Measurements from ENCODE around the gene TMEM120A.

TMEM120A gene

DNA sequence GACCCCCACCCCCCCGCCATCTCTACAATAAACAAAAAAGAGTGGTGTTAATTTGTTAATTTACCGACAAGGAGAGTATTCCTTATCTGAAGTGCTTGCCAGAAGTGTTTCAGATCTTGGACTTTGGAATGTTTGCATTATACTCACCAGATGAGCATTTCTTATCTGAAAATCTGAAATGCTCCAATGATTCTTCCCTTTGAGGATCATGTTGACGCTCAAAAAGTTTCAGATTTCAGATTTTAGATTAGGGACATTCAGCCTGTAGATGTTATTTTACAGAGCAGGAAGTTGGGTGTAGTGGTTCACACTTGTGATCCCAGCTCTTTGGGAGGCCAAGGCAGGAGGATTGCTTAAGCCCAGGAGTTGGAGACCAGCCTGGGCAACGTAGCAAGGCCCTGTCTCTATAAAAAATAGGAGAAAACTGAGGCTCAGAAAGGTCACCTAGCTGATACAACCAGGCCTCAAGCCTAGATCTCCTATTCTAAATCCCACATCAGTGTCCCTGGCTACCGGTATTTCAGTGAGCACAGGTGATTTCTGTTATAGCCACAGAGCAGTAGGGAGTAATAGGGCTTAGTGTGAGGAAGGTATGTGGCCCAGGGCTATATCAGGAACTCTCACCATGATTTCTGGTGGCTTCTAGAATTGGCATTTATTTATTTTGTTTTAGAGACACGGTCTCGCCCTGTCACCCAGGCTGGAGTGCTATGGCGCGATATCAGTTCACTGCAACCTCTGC is 35.4 kb downstream of the TMEM120A start:
- in situ Hi-C loops (cut with HindIII; ENCODE audit: low sequenced_read_pairs): no loop called here
- no peak for TF ChIP-seq CTCF (IDR thresholded peaks at IDR 0.05; ENCODE audit: low read depth, low read length, missing control alignments)
- H3K4me3 ChIP-seq (ENCODE audit: low read depth, low read length): no peak overlapping the region
- DNase-seq (ENCODE audit: low read depth): no peak

DNA sequence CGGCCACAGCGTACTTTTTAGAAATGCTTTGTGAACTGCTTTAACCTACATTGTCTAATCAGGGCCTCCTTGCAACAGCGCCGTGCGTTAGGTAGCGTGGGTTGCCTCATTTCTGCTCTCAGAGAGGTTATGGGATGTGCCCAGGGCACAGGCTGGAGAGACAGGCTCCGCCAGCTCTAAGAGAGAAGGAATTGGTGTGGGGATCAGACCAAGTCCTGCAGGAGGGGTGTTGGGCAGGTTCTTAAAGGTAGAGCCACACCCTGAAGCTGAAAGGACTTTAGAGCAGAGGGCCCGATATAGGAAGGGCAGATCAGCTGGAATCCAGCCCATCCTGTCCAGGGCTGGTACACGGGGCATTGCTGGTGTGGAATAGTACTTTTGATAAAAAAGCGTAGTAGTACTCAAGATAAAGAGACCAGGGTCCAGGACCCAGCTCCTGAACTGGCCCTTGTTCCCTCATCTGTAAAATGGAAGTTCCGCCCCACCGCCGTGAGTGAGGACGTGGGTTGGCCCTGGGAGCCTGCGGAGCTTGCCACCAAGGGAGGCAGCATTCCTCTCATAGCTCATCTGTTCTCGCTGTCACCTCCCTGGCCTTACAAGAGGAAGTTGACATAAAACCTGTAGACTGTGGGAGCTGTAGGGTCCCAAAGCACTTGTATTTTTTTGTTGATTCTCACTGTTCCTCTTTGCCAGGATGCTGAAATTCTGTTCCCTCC is 37.2 kb downstream of the TMEM120A start:
- no peak for DNase-seq (ENCODE audit: low read depth)
- TF ChIP-seq CTCF (IDR thresholded peaks at IDR 0.05; ENCODE audit: low read depth, low read length, missing control alignments): no peak
- in situ Hi-C loops (cut with HindIII; ENCODE audit: low sequenced_read_pairs): no loop called here
- H3K4me3 ChIP-seq (ENCODE audit: low read depth, low read length): no peak overlapping the region

DNA sequence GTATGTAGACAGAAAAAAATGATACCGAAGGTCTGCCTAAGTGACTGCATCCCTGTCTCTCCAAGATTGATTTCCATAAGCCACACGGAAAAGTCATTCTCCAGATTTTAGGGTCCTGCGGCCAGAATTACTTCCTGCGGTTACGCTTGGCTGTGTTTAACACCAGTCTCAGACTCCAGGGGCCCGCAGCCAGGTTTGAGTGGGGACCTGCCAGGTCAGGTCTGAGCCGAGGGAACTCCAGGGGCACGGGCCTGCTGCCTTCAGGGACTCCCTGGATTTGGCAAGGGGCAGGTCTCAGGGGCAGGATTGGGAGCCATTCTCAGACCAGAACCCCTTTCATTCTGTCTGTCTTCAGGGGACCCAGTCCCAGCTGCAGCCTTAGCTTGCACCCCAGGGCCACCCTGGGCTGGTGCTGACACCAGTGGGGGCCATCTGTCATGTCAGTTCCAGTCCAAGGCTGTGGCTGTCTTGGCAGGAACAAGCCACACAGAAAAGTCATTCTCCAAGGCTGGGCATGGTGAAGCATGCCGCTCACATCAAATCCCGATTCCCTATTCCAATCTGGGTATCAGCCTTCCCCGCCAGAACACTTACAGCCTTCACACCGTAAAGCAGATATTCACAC is 39.0 kb downstream of the TMEM120A start:
- TF ChIP-seq CTCF (IDR thresholded peaks at IDR 0.05; ENCODE audit: low read depth, low read length, missing control alignments): no peak
- H3K4me3 ChIP-seq (ENCODE audit: low read depth, low read length): no peak overlapping the region
- no peak for DNase-seq (ENCODE audit: low read depth)
- in situ Hi-C loops (cut with HindIII; ENCODE audit: low sequenced_read_pairs): no loop called here

- no peak for DNase-seq (ENCODE audit: low read depth)
- in situ Hi-C loops (cut with HindIII; ENCODE audit: low sequenced_read_pairs): no loop called here
- H3K4me3 ChIP-seq (ENCODE audit: low read depth, low read length): no peak overlapping the region
- no peak for TF ChIP-seq CTCF (IDR thresholded peaks at IDR 0.05; ENCODE audit: low read depth, low read length, missing control alignments)
Observed at GRCh38 chr7:75953931-75954330, 40.5 kb downstream of the TMEM120A start.

DNA sequence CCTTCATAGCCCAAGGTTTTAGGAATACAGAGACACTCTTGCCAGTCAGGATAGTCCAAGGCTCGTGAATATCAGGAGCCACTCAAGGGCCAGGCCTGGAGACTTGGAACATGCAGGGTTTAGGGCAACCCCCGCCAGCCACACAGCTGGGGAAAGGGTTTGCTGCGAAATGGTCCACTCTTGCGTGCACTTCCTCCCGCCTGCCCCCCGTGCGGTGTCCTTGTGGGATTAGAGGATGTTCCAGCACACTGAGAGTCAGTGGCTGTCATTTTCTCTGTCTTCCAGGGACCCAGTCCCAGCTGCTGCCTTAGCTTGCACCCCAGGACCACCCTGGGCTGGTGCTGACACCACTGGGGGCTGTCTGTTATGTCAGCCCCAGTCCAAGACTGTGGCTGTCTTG is 41.0 kb downstream of the TMEM120A start:
- in situ Hi-C loops (cut with HindIII; ENCODE audit: low sequenced_read_pairs): no loop called here
- H3K4me3 ChIP-seq (ENCODE audit: low read depth, low read length): no peak overlapping the region
- TF ChIP-seq CTCF (IDR thresholded peaks at IDR 0.05; ENCODE audit: low read depth, low read length, missing control alignments): no peak
- no peak for DNase-seq (ENCODE audit: low read depth)

- DNase-seq (ENCODE audit: low read depth): no peak
- TF ChIP-seq CTCF (IDR thresholded peaks at IDR 0.05; ENCODE audit: low read depth, low read length, missing control alignments): no peak
- in situ Hi-C loops (cut with HindIII; ENCODE audit: low sequenced_read_pairs): no loop called here
- H3K4me3 ChIP-seq (ENCODE audit: low read depth, low read length): no peak overlapping the region
Observed at GRCh38 chr7:75951506-75951905, 42.9 kb downstream of the TMEM120A start.
